DND-41 (cell line): Measurements from ENCODE around the gene SELENBP1.
A peak's percentile ranks its signal among the peaks of the same experiment; 100 is the strongest.

ENCODE experiments used
- ATAC-seq: fragments of 200-7000 bp; cut with Tn5 transposase; 3 replicates; pipeline ENCODE4 v1.9.1; 2021; ENCODE audit warnings: low read depth; ENCODE audit not compliant: insufficient read depth
- DNase-seq: peaks from one replicate; pipeline ENCODE4 v3.0.0-alpha.2; 2020
- H2AFZ ChIP-seq: 2 replicates; pipeline ENCODE4 v1.6.0; 2012; ENCODE audit warnings: low read depth, low read length
- H3K27ac ChIP-seq: 2 replicates; pipeline ENCODE4 v1.5.1; 2012; ENCODE audit warnings: low read length, inconsistent platforms
- H3K27me3 ChIP-seq: fragments of 200-600 bp; sonication (generic); 2 replicates; pipeline ENCODE4 v1.6.0; 2012; ENCODE audit warnings: low read length, mild to moderate bottlenecking, inconsistent platforms; ENCODE audit not compliant: insufficient read depth, poor library complexity
- H3K36me3 ChIP-seq: 2 replicates; pipeline ENCODE4 v1.5.1; 2012; ENCODE audit warnings: low read length, inconsistent platforms; ENCODE audit not compliant: insufficient read depth
- H3K4me1 ChIP-seq: 2 replicates; pipeline ENCODE4 v1.5.1; 2012; ENCODE audit warnings: mild to moderate bottlenecking, low read length; ENCODE audit not compliant: insufficient read depth
- H3K4me2 ChIP-seq: 2 replicates; pipeline ENCODE4 v1.6.0; 2012; ENCODE audit warnings: mild to moderate bottlenecking, moderate library complexity, low read length, inconsistent platforms; ENCODE audit not compliant: insufficient read depth
- H3K4me3 ChIP-seq, 2 experiments: fragments of 200-600 bp in 1 of 2; shearing (Covaris generic) in 1 of 2; 2 replicates each; pipeline ENCODE4 v1.5.1; 2012 to 2016; ENCODE audit warnings: inconsistent platforms in 2 of 2, low read length in 2 of 2, mild to moderate bottlenecking in 2 of 2, low read depth in 1 of 2, moderate library complexity in 1 of 2
- H3K79me2 ChIP-seq: 2 replicates; pipeline ENCODE4 v1.6.0; 2012; ENCODE audit warnings: low read length, inconsistent platforms; ENCODE audit not compliant: insufficient read depth
- H3K9ac ChIP-seq: 2 replicates; pipeline ENCODE4 v1.6.0; 2012; ENCODE audit warnings: low read depth, mild to moderate bottlenecking, inconsistent platforms, low read length, moderate library complexity
- H3K9me3 ChIP-seq: 2 replicates; pipeline ENCODE4 v1.5.1; 2012; ENCODE audit warnings: low read length, moderate library complexity, mild to moderate bottlenecking, inconsistent platforms; ENCODE audit not compliant: insufficient read depth, severe bottlenecking
- H4K20me1 ChIP-seq: 2 replicates; pipeline ENCODE4 v1.6.0; 2012; ENCODE audit warnings: low read length; ENCODE audit not compliant: insufficient read depth
- EZH2 ChIP-seq: IDR thresholded peaks from 3 replicates; pipeline ENCODE4 v1.6.1; 2012; ENCODE audit warnings: borderline replicate concordance, low read depth, mild to moderate bottlenecking, moderate library complexity, low read length, inconsistent platforms; ENCODE audit not compliant: severe bottlenecking
- TF ChIP-seq, protein P1 (sequence below): IDR thresholded peaks from 2 replicates; pipeline ENCODE4 v1.5.1; 2012; ENCODE audit warnings: borderline replicate concordance, low read length, moderate library complexity, mild to moderate bottlenecking; ENCODE audit not compliant: poor library complexity, severe bottlenecking; ENCODE audit errors: extremely low read depth

SELENBP1 gene

DNA sequence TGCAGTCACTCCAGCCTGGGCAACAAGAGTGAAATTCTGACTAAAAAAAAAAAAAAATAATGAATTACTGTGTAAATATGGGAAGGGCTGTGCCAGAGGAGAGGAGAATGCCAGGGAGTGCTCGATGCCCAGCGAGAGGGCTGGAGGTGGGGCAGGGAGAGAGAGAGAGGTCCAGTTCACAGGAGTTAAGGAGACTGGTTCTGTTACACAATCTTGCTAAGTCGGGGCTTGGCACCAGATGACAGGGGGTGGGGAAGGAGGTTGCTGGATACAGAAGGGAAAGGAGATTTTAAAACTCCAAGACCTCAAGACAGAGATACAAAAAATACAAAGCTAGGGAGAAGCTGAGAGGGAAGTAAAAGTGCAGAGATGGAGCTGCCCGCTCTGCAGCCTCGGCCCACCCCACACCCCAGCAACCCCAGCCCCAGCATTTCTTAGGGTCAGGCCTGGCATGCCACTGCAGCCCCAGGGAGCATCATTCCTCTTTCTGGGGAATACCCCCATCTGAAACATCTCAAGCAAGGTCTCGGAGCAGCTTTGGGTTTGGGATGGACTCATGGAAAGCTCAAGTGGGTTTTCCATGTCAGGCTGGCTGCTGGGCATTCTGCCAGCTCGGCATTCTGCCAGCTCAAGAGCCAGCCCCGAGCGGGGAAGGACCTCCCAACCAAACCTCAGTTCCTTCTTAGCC is 991 bp downstream of the SELENBP1 start:
- no peaks in the 10 kb centered on the region for H3K9me3 ChIP-seq
- no peak overlapping the region for H3K9ac ChIP-seq
- ATAC-seq (no peak), DNase-seq (no peak)
- TF ChIP-seq, protein P1, sequence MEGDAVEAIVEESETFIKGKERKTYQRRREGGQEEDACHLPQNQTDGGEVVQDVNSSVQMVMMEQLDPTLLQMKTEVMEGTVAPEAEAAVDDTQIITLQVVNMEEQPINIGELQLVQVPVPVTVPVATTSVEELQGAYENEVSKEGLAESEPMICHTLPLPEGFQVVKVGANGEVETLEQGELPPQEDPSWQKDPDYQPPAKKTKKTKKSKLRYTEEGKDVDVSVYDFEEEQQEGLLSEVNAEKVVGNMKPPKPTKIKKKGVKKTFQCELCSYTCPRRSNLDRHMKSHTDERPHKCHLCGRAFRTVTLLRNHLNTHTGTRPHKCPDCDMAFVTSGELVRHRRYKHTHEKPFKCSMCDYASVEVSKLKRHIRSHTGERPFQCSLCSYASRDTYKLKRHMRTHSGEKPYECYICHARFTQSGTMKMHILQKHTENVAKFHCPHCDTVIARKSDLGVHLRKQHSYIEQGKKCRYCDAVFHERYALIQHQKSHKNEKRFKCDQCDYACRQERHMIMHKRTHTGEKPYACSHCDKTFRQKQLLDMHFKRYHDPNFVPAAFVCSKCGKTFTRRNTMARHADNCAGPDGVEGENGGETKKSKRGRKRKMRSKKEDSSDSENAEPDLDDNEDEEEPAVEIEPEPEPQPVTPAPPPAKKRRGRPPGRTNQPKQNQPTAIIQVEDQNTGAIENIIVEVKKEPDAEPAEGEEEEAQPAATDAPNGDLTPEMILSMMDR: no peak
- TF ChIP-seq EZH2: no peak
- no peaks in the 10 kb centered on the region for H3K27me3 ChIP-seq
- peaks cover 9% of the 10 kb centered on the region for H3K4me1 ChIP-seq
- H2AFZ ChIP-seq: no peak overlapping the region
- H3K4me3 ChIP-seq: no peak overlapping the region
- no peak overlapping the region for H3K4me2 ChIP-seq
- no peaks in the 10 kb centered on the region for H3K79me2 ChIP-seq
- H4K20me1 ChIP-seq: no peaks in the 10 kb centered on the region
- H3K27ac ChIP-seq: no peak overlapping the region
- H3K36me3 ChIP-seq: no peaks in the 10 kb centered on the region

DNA sequence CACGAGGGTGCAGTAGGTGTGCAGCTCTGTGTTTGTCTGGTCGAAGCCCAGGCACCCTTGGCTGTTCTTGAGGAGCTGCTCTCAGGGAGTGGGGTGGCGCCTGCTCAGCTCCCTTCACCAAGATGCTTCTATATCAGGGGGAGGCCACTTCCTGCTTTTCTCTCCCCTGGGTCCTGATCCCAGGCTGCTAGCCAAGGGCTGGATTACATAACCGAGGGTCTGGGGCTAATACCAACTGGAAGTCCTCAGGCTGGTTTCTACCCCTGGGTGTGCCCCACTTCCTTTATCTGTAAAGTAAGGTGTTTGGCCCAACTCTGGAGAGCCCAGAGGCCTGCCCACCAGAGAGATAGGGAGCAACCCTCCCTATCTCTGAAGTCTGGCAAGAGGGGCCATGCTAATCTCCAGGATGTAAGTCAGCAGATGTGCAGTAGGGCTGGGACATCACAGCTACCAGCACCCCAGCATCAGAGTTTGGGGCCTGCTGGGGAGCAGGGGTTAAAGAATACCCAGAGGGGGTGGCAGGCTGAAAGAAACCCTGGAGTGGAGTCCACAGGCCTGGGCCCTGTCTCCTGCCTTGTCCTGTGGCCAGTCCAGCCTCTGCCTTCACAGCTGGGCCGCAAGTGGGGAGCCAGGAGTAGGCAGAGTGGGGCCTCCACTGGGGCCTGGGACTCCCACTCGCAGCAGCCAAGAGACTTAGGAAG is 2.1 kb downstream of the SELENBP1 start:
- H2AFZ ChIP-seq: peak overlapping the region; percentile 12; the same call in 1 of the 2 replicates
- H4K20me1 ChIP-seq: no peaks in the 10 kb centered on the region
- TF ChIP-seq, protein P1: no peak
- TF ChIP-seq EZH2: no peak
- no peak overlapping the region for H3K27ac ChIP-seq
- H3K4me1 ChIP-seq: peaks cover 9% of the 10 kb centered on the region
- no peaks in the 10 kb centered on the region for H3K27me3 ChIP-seq
- H3K9ac ChIP-seq: no peak overlapping the region
- H3K4me2 ChIP-seq: no peak overlapping the region
- ATAC-seq (peak; percentile 52; the same call in 2 of the 3 replicates), DNase-seq (no peak)
- H3K36me3 ChIP-seq: no peaks in the 10 kb centered on the region
- no peaks in the 10 kb centered on the region for H3K79me2 ChIP-seq
- no peaks in the 10 kb centered on the region for H3K9me3 ChIP-seq
- no peak overlapping the region for H3K4me3 ChIP-seq

- Histone ChIP-seq H3K27me3 (no peaks in the 10 kb centered on the region), H3K27ac (no peak overlapping the region), H4K20me1 (no peaks in the 10 kb centered on the region), H3K79me2 (no peaks in the 10 kb centered on the region), H3K4me3 (no peak overlapping the region), H3K9ac (no peak overlapping the region), H3K36me3 (no peaks in the 10 kb centered on the region), H3K4me2 (no peak overlapping the region), H2AFZ (no peak overlapping the region), H3K9me3 (no peaks in the 10 kb centered on the region), H3K4me1 (peaks cover 9% of the 10 kb centered on the region)
- no peak for ATAC-seq
- TF ChIP-seq, protein P1: no peak
- TF ChIP-seq EZH2: no peak
- DNase-seq: no peak
Measured at GRCh38 chr1:151369621-151370048, 2.9 kb downstream of the SELENBP1 start.
